Measurements from ENCODE around the gene AKR7A3.
"Not testable (repeated sequence)": the region's sequence is repeated elsewhere in the genome, so short reads cannot be mapped to it uniquely, and the experiment has no call there.

AKR7A3 gene

GRCh38 chr1:19311931-19312781 is 23.6 kb upstream of the AKR7A3 start, which contains the start of the genes AKR7A2 and SLC66A1:
AKR7A2 (minus strand) TSS chr1:19312144; CDS start chr1:19312124, 20 bp downstream.
SLC66A1 (plus strand) TSS chr1:19312326; CDS start chr1:19317678, 5,352 bp downstream.
- Mint-ChIP-seq H3K27me3 (no peaks in the 10 kb centered on the region), H3K4me1 (peaks cover 61% of the 10 kb centered on the region), H3K9me3 (no peaks in the 10 kb centered on the region), H3K4me3 (peak within 1 kb of the TSS; percentile 79), H3K27ac (peak within 1 kb of the TSS; percentile 40), H3K36me3 (peaks cover 16% of the 10 kb centered on the region)
- peak; percentile 93 for ATAC-seq

DNA sequence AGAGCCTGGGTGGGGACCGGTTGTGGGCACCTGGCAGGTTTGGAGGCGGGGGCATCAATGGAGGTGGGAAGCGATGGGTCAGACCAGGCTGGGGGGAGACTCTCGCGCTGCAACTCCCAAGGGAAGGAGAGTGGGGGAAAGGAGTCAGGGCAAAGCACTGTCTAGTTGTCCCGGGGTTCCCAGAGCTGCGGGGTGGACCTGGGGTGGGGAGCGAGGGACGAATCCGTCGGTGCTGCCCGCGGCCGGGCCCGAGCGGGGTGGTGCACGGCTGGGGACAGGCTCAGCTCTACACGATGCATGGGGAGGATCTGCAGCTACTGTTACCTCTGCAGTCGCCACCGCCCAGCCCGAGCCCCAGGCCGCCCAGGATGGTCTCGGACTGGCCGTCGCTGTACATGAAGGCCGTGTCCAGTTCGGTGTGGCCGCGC is 22.9 kb upstream of the AKR7A3 start:
- no peaks in the 10 kb centered on the region for H3K9me3 Mint-ChIP-seq
- no peaks in the 10 kb centered on the region for H3K27me3 Mint-ChIP-seq
- peak overlapping the region; percentile 40 for H3K27ac Mint-ChIP-seq
- H3K4me3 Mint-ChIP-seq = peak overlapping the region; percentile 79
- peaks cover 22% of the 10 kb centered on the region for H3K36me3 Mint-ChIP-seq
- peaks cover 56% of the 10 kb centered on the region for H3K4me1 Mint-ChIP-seq
- peak; percentile 7 for ATAC-seq

GRCh38 chr1:19310720-19311502 is 22.3 kb upstream of the AKR7A3 start:
- H3K27me3 Mint-ChIP-seq = no peaks in the 10 kb centered on the region
- peaks cover 50% of the 10 kb centered on the region for H3K4me1 Mint-ChIP-seq
- peak overlapping the region; percentile 79 for H3K4me3 Mint-ChIP-seq
- no peak for ATAC-seq
- H3K27ac Mint-ChIP-seq = peak overlapping the region; percentile 40
- H3K9me3 Mint-ChIP-seq = no peaks in the 10 kb centered on the region
- H3K36me3 Mint-ChIP-seq = peaks cover 24% of the 10 kb centered on the region

DNA sequence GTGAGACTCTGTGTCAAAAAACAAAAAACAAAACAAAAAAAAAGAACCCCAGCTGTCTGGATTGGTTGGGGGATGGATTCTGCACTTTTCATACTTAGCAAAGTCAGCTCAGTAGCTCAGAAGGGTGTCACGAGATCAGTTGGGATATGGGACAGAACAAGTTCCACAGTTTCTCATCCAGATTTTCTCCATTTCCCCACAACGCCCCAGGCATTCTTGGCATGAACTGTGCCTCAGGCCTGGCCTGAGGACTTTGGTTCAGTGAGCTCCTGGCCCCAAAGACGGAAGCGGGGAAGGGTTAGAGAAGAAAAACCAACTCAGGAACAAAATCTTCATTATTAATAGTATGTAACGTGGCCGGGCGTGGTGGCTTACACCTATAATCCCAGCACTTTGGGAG is 21.5 kb upstream of the AKR7A3 start:
- ATAC-seq = no peak
- Mint-ChIP-seq H3K27me3 (no peaks in the 10 kb centered on the region), H3K4me3 (no peak overlapping the region)

DNA sequence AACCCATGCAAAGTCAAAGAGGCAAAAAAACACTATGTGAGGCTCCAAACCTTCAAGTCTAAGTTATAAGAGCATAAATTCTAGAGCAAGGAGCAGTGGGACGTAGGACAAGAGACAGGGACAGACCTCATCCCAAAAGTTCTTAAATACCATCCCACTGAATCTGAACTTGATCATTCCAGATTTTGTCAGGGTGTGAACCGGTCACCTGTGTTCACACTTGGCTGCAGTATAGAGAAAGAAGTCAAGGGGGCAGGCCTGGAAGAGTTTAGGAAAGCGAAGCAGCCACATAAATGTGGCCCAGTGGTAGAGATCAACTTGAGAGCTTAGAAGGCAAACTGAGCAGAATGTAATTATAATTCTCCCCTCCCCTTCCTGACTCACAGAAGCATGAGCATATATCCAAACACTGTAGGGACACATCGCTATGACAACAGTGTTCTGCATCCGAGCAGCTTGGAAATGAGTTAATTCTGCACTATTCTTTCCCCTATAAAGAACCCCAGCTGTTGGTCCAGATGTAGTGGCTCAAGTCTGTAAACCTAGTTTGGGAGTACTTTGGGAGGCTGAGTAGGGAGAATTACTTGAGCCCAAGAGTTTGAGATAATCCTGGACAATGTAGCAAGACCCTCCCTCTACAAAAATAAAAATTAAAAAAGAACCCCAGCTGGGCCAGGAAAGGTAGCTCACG is 20.7 kb upstream of the AKR7A3 start:
- no peak for ATAC-seq
- H3K27me3 Mint-ChIP-seq = no peaks in the 10 kb centered on the region
- H3K27ac Mint-ChIP-seq = no peak overlapping the region
- H3K4me1 Mint-ChIP-seq = peaks cover 33% of the 10 kb centered on the region
- no peaks in the 10 kb centered on the region for H3K9me3 Mint-ChIP-seq
- H3K36me3 Mint-ChIP-seq = peaks cover 41% of the 10 kb centered on the region
- H3K4me3 Mint-ChIP-seq = no peak overlapping the region

More for the DNA sequence above, 21.5 kb upstream of the AKR7A3 start:
- H3K36me3 Mint-ChIP-seq = peaks cover 33% of the 10 kb centered on the region
- H3K9me3 Mint-ChIP-seq = no peaks in the 10 kb centered on the region
- H3K27ac Mint-ChIP-seq = no peak overlapping the region
- peaks cover 41% of the 10 kb centered on the region for H3K4me1 Mint-ChIP-seq

DNA sequence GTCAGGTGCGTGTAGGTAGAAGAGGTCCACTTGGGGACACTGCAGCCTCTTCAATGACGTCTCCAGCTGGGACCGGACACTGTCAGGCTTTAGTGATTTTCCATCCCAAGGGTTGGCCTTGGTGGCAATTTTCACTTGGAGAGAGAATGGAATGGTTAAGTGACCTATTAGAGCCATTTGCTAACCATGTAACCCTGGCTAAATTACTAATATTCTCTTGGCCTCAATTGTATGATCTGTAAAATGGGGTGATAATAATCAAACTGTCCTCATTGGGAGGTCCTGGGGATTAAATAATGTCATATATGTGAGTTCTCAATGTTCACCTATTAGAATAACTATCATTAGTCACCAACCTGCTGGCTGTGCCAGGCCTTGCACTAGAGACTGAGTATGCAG is 19.9 kb upstream of the AKR7A3 start:
- H3K36me3 Mint-ChIP-seq = peaks cover 47% of the 10 kb centered on the region
- no peak overlapping the region for H3K4me3 Mint-ChIP-seq
- H3K27ac Mint-ChIP-seq = no peak overlapping the region

GRCh38 chr1:19307794-19308508 is 19.4 kb upstream of the AKR7A3 start:
- Mint-ChIP-seq H3K27ac (no peak overlapping the region), H3K9me3 (no peaks in the 10 kb centered on the region), H3K4me1 (peaks cover 20% of the 10 kb centered on the region), H3K4me3 (no peak overlapping the region), H3K27me3 (no peaks in the 10 kb centered on the region), H3K36me3 (peaks cover 52% of the 10 kb centered on the region)
- no peak for ATAC-seq

More for the DNA sequence above, 19.9 kb upstream of the AKR7A3 start:
- Mint-ChIP-seq H3K27me3 (no peaks in the 10 kb centered on the region), H3K9me3 (no peaks in the 10 kb centered on the region), H3K4me1 (peaks cover 26% of the 10 kb centered on the region)
- no peak for ATAC-seq

DNA sequence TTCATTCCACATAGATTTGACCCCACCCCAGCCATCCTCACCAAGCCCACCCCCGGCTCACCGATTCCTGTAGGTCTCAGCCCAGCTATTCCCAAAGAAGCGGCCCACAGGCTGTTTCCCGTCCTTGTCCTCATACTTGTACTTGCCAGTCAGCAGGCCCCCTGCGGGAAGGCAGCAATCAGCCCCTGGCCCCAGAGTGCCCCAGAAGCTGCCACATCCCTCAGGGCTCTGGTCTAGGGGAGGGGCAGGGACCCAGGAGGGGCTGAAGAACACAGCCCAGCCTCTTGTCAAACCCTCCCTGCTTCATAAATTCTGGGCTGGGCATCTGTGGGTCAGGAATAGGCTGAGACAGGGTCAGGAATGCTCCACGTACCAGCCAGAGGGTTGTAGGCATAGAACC is 18.4 kb upstream of the AKR7A3 start:
- no peak overlapping the region for H3K4me3 Mint-ChIP-seq
- no peaks in the 10 kb centered on the region for H3K9me3 Mint-ChIP-seq
- H3K36me3 Mint-ChIP-seq = peaks cover 52% of the 10 kb centered on the region

DNA sequence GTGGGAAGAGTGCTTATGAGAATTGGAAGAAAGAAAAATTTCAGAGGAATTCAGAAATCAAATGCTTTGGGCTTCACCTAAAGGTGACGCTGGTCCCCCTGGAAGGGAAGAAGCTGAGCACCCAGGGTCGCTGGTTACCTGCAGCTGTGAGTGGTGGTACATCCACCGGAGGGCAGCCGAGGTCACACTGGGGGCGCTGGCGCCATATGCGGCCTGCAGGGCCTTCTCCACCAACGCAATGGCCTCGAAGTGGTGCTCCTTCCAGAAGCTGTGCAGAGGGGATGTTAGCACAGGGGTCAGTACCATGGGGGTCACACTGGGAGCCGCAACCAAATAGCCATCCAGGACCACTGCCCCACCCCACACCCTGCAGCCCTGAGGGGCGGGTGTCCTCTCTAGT is 17.3 kb upstream of the AKR7A3 start:
- peaks cover 52% of the 10 kb centered on the region for H3K36me3 Mint-ChIP-seq
- H3K4me3 Mint-ChIP-seq = no peak overlapping the region
- ATAC-seq = no peak
- peaks cover 9% of the 10 kb centered on the region for H3K4me1 Mint-ChIP-seq
- H3K27me3 Mint-ChIP-seq = no peaks in the 10 kb centered on the region
- H3K27ac Mint-ChIP-seq = no peak overlapping the region
- no peaks in the 10 kb centered on the region for H3K9me3 Mint-ChIP-seq

More for the DNA sequence above, 18.4 kb upstream of the AKR7A3 start:
- no peaks in the 10 kb centered on the region for H3K27me3 Mint-ChIP-seq
- peaks cover 16% of the 10 kb centered on the region for H3K4me1 Mint-ChIP-seq
- H3K27ac Mint-ChIP-seq = no peak overlapping the region
- no peak for ATAC-seq

DNA sequence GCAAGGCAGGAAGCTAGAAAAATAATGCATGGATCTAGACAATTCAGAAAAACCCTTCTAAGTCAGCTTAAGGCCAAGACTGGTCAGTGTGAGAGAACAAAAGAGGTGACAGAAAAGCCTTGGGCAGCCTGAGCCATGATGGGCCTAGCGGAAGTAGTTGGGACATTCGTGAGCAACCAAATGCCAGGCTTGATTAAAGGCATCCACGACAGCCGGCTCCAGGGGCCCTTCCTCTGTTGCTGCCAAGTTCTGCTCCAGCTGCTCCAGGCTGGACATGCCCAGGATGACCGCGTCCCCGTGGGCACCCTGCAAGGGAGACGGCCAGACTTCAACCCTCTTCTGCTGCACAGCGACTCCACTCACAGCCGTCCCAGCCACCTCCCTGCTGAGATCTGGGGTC is 15.5 kb upstream of the AKR7A3 start:
- H3K36me3 Mint-ChIP-seq = peaks cover 61% of the 10 kb centered on the region
- not testable (repeated sequence) for H3K27ac Mint-ChIP-seq, H3K9me3 Mint-ChIP-seq, H3K27me3 Mint-ChIP-seq, H3K4me3 Mint-ChIP-seq, H3K4me1 Mint-ChIP-seq, ATAC-seq

DNA sequence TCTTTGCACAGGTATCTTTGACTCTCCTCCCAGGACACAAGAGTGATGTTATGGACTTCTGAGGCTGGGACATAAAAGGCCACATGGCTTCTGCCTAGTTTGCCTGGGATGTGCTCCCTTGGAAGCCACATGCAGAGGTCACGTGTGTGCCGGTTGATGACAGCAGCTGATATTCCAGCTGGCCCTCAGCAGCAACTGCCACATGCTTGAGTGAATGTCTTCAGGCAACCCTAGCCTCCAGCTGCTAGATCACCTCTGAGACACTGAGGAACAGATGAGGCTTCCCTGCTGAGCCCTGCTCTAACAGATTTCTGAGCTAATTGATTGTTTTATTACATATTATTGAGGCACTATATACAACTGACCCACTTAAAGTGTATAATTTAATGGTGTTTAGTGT is 11.6 kb upstream of the AKR7A3 start:
- Mint-ChIP-seq H3K4me3 (no peak overlapping the region), H3K36me3 (peaks cover 47% of the 10 kb centered on the region), H3K27ac (no peak overlapping the region), H3K9me3 (peaks cover 8% of the 10 kb centered on the region), H3K27me3 (no peaks in the 10 kb centered on the region), H3K4me1 (no peaks in the 10 kb centered on the region)
- no peak for ATAC-seq

DNA sequence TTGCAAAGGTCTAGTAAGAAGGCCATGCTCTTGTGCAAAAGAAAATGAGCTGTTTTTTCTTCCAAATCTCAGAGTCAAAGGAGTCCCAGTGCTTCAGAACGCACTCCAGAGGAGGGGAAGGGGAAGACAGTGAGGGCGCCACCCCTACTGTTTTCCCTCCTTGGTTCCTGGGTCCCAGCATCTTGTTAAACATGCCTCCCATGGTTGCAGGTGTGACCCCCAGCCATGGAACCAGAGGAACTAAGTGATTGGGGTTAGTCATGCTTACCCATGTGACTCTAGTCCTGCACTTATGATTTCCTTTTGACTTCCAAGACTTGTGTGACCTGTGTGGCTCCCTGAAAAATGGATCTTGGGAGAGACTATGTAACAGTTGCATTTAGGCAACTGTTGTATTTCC is 6.1 kb upstream of the AKR7A3 start:
- no peak for ATAC-seq
- H3K36me3 Mint-ChIP-seq = peaks cover 51% of the 10 kb centered on the region
- H3K4me1 Mint-ChIP-seq = no peaks in the 10 kb centered on the region
- peaks cover 24% of the 10 kb centered on the region for H3K9me3 Mint-ChIP-seq
- H3K27ac Mint-ChIP-seq = no peak overlapping the region
- H3K4me3 Mint-ChIP-seq = no peak overlapping the region
- H3K27me3 Mint-ChIP-seq = peaks cover 5% of the 10 kb centered on the region

DNA sequence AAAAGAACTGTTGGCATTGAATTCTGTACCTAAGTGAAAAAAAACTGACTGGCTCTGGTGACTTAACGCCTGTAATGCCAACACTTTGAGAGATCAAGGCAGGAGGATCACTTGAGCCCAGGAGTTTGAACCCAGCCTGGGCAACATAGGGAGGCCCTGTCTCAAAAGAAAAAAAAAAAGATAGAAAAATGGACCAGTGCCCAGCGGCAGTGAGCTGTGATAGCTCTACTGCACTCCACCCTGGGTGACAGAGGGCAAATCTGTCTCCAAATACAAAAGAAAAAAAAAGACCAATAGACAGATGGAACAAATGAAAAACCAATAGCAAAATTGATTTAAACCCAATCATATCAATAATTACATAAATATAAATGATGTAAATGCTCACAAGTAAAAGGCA is 674 bp upstream of the AKR7A3 start:
- Mint-ChIP-seq H3K27me3 (peaks cover 23% of the 10 kb centered on the region), H3K9me3 (peaks cover 8% of the 10 kb centered on the region), H3K4me3 (peak overlapping the region; percentile 46), H3K4me1 (peaks cover 12% of the 10 kb centered on the region), H3K36me3 (peaks cover 32% of the 10 kb centered on the region), H3K27ac (no peak overlapping the region)
- ATAC-seq = no peak

- H3K27ac Mint-ChIP-seq = peak overlapping the region; percentile 28
These were observed 959 bp downstream of the AKR7A3 start for GRCh38 chr1:19287436-19288185.

More at GRCh38 chr1:19287436-19288185, 959 bp downstream of the AKR7A3 start:
- H3K4me3 Mint-ChIP-seq = peak overlapping the region; percentile 71
- ATAC-seq = no peak
- peaks cover 12% of the 10 kb centered on the region for H3K4me1 Mint-ChIP-seq
- H3K27me3 Mint-ChIP-seq = peaks cover 23% of the 10 kb centered on the region
- peaks cover 28% of the 10 kb centered on the region for H3K36me3 Mint-ChIP-seq
- peaks cover 6% of the 10 kb centered on the region for H3K9me3 Mint-ChIP-seq
